NCI-H187 (cell line): Measurements from ENCODE around the gene PMAIP1.

Experiments
- DNase-seq, 2 experiments: peaks; one replicate each; lab custom pipeline; 2025; lab: John Stamatoyannopoulos, UW

PMAIP1 gene

DNA sequence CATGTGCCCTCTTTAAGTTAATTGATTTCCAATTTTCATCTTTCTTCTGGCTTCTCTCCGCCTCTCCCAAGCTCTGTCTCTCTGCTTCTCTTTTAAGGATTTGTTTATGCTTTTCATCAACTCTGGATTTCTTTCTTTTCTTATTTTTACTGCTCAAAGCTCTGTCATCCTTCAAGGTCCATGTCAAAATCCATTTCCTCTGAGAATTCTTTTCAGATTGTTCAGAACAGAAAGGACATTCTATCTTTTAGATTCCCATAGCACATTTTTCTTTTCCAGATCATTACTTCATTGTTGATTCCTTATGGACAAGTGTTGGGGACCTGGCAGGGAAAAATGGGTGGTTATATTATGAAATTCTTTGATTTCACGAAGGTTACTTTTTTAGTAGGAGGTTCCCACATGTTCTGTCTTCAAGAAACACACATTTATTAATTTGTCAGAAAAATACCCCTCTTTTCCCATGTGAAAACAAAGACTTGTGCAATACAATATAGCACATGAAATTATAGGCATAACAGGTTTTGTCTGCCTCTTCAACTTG, 12.3 kb downstream of the PMAIP1 start:
- no peak for DNase-seq

DNA sequence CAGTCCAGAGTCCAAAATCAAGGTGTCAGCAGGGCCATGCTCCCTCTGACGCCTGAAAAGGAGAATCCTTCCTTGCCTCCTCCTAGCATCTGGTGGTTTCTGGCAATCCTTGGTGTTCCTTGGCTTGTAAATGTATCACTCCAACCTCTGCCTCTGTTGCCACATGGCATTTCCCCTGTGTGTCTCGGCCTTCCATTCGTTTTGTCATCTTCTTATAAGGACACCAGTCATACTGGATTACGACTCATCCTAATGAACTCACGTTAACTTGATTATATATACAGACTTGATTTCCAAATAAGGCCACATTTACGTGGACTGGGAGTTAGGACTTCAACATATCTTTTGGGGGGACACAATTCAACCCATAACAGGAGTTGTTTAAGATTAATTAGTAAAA, 15.8 kb downstream of the PMAIP1 start:
- DNase-seq = no peak

DNA sequence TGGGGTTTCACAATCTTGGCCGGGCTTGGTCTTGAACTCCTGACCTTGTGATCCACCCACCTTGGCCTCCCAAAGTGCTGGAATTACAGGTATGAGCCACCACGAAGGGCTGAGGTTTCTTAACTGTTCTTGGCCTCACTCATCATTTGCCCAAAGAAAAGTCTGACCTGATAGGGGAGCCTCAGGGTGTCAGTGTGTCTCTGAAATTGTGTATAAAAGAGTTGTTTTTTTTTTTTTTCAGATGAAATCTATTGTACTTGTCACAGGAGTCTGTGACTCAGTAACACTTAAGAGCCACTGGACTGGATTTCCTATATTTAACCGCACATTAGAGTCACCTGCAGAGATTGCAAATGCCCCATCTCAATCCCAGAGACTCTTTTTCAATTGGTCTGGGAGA, 16.9 kb downstream of the PMAIP1 start:
- no peak for DNase-seq

DNA sequence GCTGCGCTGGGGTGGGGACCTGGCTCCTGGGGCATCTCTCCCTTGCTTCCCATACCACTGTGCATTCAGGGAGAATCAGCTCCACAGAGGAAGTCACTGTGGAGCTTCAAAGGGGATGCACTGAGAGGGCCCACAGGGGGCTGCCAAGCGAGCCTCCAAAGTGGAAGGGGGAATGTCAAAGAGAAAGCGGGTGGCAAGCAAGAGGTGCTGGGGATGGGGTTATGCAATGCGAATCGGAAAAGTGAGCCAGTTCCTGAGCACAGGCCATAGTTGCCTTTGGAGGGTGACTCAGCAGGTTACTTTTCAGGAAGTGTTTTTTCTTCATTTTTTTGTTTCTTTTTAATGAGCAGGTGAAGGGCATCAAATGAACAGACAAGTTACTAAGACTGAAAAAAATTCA, 17.6 kb downstream of the PMAIP1 start:
- no peak for DNase-seq

DNA sequence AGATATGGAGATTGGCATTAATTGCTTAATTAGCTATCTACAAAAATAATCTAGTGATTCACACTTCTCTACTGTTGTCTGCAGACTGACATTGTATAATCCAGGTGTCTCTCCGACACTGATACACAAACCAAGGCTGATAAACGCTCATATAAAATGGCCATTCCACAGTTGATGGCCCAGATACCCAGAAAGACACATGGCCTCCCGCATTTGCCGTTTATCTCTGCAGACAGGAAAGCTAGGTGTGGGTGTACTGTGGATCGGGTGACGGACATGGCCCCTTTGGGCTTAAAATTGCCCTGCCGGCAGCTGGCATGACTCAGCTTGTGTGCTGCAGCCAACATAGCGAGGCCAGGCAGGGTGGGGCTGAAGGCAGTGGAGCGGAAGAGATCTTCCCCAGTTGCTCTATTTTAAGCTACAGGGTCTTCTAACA, 18.5 kb downstream of the PMAIP1 start:
- peak in 1 of 2 experiments; percentile 74 for DNase-seq

DNA sequence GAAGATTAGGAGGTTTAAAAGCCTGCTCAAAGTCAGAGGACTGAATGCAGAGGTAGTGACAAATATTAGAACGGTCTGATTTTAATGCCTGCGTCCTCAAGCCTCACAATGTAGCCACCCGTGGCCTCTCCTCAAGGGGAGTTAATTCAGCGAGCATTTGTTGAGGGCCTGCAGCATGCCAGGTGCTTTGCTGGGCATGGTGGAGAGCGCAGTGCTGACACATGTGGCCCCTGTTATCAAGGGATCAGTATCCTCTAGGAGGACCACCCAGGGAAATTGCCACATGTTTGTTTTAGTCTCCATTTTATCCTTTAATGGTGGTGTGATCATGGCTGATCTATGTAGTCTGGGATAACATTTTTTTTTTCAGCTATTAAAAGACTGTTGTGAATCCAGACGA, 19.2 kb downstream of the PMAIP1 start:
- DNase-seq = no peak

DNA sequence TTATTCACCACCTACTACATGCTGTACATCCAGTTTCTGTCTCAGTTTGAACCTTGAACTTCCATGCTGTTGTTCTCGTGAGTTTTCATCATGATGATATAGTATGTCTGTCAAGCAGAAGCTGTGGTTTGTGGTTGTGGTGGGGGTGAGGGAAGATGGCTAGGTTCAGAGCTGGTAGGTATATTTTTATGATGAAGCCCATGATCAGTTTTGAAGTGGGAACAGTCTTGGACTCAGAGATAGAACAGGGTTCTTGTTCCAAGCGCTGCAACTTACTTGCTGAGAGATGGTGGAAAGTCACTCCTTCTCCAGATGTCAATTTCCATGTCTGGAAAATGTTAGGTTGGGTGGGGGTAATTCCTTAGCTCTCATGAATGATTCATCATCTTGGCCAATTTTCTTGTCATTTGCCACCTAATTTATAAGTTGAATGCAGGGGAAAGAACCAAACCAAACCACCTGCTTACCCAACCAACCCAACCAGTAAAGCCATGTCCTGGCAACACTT, 21.6 kb downstream of the PMAIP1 start:
- no peak for DNase-seq

DNA sequence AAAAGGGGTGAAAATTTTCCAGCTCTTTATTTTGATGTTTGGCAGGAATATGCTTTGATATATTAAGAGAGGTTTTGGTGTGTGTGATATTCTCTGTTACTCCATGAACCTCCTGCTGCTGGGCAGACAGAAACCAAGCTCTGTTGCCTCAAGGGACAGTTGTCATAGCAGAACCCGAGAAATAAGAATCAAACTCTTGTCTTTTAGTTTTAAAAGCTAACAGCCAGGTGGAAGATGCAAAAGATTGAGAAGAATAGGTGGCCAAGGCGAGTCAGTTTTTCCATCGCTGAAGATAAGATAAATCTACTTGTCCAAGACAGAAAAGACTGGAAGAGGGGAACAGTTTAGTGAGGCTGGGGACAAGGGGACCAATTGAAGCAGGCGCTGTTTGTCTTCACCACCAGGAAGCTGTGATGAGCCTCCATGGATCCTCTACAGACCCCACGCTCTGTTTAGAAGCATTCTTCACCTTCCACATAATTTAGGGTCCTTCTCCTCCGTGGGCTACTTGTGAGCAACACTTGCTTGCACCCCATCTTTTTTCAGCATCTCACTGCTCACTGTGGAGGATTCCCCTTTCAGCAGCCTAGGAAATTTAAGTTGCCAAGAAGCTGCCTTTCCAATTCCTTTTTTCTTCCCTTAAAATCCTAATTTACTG, 23.9 kb downstream of the PMAIP1 start:
- no peak for DNase-seq

DNA sequence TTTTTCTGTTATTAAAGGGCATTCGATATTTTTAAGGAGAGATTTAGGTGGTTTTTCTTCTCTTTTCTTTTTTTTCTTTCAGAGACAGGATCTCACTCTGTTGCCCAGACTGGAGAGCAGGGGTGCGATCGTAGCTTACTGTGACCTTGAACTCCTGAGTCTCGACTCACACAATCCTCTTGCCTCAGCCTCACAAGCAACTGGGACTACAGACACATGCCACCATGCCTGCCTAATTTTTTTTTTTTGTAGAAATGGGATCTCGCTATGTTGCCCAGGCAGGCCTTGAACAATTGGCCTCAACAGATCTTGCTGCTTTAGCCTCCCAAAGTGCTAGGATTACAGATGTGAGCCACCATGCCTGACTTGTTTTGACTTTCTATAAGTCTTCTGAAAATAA, 26.3 kb downstream of the PMAIP1 start:
- no peak for DNase-seq

DNA sequence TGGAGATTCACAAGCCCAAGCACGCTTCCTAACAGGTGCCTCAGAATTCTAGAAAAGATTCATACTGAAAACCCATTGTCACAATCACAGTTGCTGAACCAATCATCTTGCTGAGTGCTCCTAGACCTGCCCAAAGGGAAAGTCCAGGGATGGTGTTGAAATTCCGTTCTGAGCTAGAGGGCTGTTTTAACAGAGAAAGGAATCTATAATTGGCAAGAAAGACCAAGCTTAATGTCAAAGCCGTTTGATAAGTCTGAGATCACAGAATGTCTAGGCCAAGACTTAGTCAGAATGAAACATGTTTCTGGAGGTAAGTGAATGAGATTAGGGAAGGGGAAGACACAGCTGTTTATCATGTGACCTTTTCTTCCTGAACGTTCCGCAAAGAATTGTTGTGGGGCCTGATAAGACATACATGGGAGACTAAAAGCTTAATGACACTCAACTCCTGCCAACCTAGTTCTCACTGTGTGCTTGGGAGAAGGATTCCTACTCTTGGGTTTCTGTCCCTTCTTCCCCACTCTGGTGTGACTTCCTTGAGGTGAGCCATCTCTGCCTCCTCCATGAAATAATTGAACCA, 27.5 kb downstream of the PMAIP1 start:
- DNase-seq = no peak

DNA sequence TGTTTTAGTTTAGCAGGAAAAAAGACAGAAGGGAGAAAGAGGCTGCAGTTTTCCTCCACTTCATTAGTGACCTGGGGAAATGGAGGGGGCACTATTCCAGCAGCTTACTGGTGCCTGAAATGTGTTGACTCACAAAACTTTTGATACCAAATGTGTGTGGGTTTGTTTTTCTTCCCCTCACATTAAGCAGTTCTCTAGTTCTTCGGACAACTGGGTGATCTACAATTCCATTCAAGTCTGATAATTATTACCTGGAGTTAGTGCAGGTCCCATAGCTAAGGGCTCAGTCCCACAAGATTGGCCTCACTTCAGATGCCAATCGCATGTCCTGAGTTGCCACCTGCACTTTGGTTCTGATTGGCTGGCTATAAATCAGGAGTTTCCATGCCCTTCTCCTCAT, 28.4 kb downstream of the PMAIP1 start:
- no peak for DNase-seq

DNA sequence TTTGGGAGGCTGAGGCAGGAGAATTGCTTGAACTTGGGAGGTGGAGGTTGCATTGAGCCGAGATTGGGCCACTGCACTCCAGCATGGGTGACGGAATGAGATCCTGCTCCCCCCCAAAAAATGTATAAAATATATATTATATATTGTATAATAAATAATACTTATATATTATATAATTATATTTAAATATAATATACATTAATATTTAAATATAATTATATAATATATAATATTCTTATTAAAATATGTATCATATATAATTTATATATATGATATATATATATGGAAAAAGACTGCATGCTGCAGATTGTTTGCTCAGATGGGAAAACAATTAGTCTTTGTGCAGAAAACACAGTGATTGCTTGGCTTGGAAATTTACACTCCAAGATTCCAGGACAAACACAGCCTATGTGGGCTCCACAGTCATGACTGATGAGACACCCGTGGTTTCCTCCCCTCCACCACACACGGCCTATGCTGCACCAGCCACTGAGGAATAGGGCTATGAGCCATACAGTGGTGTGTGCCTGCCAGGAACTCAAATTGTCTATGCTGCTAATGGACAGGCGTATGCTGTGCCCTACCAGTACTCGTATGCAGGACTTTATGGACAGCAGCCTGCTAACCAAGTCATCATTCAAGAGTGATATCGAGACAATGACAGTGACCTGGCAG, 30.0 kb downstream of the PMAIP1 start:
- DNase-seq = no peak

DNA sequence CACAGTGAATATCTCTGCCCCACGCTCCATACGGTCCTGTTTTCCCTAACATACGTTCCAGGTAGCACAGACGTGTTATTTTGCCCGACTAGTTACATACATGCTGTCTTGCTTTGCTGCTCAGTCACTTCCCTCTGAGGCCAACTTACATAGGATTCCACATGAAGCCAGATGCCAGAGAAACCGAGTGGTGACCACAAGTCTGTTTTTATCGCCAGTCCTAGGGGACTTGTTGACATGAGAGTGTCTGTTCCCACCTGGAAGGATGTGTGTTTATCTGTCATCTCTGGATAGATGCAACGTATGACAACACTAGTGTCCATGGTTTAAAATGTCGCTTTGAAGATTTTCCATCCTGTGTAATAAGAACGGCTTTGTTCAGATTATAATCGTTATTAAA, 32.6 kb downstream of the PMAIP1 start:
- DNase-seq = peak in 1 of 2 experiments; percentile 39

DNA sequence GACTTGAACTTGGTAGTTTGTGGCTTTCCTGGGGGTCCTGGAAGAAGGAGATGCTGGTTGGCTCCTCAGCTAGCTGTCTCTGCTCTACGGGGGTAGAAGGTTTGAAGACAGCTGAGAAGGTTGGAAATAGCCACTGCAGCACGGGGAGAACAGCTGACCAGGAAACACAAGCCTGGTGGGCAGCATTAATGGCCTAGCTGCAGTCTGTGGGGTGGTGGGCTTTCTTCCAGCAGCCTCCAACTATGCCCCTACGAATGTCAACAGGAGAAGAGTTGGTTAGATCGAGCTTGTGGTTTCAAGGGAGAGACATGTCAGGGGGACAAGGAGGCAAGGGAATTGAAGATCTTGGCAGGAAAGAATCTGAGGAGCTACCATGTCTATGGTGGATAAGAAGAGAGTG, 38.9 kb downstream of the PMAIP1 start:
- DNase-seq = no peak

DNA sequence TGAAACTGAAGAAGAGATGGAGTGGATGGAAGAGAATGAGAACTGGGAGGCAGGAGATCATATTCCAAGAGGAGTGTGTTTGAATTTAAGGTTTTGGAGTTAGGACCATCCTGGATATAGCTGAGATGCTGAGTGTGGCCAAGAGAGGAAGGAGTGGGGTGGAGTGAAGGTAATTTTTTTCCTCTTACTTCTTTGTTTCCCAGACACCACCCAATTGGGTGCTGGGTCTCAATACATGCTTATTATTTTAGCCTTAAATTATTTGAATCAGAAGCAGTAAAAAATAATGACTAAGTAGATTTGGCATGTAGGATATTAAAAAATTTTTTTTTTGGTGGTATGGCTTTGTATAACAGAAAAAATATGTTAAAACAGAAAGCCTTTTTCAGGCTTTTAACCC, 39.3 kb downstream of the PMAIP1 start:
- DNase-seq = no peak

DNA sequence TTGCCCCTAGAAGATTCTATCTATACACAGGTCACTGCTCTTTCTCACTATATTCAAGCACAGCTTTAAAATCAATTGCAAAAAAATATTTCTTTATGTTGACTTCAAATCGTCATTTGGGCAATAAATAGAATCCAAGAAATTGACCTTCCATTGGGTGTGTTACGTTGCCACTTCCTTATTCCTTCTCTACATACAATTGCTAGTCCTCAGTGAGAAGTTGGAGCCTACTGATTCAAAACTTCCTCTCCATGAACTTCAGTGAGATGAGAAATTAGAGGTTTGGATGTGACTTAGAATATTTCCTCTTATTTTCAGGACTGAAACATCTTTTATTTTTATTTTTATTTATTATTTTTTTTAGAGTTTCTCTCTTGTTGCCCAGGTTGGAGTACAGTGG, 40.3 kb downstream of the PMAIP1 start:
- no peak for DNase-seq

DNA sequence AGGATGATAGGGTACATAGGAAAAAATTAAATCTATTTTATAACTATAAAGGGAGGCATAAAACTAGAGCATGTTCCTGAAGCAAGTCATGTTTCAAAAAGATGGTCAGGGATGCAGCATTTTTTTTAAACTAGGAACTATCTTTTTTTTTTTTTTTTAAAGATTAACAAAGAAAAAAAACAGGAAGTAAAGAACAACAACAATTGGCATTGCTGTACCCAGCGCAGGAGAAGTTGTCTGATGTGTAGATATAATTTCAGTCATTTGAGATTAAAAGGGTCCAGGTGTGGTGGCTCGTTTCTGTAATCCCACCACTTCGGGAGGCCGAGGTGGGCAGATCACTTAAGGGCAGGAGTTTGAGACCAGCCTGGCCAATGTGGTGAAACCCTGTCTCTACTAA, 41.5 kb downstream of the PMAIP1 start:
- DNase-seq = no peak

DNA sequence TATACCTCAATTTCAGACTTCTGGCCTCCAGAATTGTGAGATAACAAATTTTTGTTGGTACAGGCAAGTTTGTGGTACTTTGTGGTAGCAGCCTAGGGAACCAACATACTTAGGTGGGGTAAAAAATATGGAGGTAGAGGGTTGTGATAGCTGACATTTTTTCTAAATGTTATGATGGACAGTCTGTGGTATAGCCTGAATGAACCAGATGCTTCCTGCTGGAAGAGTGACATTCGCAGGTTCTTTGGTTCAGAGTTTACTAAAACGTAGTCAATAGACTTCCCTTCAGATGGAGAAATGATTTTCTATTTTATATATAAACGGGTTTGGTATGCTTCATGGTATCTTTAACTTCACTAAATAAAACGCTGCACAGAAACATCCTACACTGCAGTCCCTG, 42.8 kb downstream of the PMAIP1 start:
- DNase-seq = no peak

DNA sequence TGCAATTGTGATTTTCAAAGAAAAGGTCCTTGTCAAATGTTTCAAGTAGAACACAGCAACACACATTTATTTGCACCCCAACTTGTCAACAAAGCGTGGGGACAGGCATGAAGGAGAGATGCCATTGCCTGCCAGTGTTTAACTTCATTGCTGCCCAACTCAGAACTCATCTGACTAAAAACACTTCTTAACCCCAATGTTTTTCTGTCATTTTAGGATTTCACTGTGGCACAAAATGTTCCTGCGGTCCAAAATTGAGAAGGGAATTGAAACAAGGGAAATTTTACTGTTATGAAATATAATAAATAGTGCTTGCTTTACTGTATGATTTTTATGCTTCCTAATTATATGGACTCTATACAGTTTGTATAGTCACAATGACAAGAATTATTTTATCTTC, 45.7 kb downstream of the PMAIP1 start:
- no peak for DNase-seq

DNA sequence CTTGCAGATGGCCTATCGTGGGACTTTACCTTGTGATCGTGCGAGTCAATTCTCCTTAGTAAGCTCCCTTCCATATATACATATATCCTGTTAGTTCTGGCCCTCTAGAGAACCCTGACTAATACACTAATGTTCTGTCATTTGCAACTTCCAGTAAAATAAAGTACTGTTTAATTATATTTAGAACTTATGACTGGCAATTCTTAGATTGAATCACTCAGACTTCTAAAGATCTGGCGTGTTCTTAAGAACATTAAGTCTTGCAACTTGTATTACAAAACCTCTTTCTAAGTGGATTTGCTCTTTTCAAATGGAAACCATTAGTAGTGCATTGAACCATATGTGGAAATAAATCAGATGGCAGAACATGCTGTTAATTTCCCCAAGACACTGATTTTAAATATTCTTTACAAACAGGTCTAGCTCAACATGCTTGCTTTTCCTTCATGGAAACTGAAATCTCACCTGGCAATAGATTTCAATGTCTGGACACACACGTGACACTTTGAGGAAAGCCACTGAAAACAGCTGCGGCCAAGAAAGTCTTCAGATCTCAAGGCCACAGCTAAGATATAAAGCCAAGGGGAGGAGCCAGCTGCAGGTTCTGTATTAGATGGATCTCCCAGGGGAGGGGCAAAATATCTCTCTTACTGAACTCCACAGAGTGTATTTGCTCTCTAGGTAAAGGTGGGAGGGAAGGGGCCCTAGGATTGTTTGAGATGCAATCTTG, 50.6 kb downstream of the PMAIP1 start:
- DNase-seq = peak; percentile 18

DNA sequence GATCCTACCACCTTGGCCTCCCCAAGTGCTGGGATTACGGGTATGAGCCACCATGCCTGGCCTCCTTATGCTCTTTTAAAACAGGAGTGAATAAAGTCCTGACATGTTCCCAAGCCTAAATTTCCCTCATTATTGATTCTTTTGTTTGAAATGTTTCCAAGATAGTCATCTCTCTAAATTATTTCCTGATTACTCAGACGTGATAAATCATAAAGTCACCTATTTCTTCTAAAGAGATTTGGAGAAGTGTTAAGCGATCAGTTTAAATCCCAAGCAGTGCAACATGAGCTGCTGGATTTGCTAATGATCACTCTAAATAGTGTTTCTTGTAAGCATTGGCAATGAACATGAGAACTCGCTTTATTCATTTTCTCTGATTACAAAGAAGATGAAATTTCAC, 51.8 kb downstream of the PMAIP1 start:
- no peak for DNase-seq

DNA sequence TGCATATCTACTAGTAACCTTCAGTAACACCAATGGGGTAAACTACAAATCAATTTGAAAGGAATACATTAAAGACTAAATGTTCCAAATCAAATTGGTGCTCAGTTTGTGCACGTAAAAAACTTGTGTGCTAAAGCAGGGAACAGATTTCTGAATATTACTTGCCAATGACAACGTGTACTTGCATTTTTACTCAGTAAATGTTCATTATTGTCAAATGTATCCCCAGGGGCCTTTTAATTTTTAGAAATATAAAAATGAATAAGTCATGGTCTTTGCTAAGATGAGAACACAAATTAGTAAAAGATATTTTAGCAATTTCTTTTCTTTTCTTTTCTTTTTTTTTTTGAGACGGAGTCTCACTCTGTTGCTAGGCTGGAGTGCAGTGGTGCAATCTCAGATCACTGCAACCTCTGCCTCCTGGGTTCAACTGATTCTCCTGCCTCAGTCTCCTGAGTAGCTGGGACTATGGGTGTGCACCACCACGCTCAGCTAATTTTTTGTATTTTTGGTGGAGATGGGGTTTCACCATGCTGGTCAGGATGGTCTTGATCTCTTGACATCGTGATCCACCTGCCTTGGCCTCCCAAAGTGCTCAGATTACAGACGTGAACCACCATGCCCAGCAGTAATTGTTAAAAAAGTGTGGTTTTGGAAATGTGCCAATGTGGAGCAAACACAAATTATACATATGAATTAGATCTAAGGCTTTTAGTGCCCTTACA, 52.6 kb downstream of the PMAIP1 start:
- no peak for DNase-seq
